HepG2 (cell line): Measurements from ENCODE around the gene ANAPC2. TPM values are rescaled to one million over a fixed set of nuclear protein-coding genes. Genes with fewer than 3 reads are reported as not detected.

ENCODE experiments used
- ATF7 ChIP-seq, 2 experiments: fragments of 450-650 bp in 1 of 2; sonication (generic) in 1 of 2; formaldehyde crosslinking in 1 of 2; IDR thresholded peaks; 2 replicates each; pipeline versions ENCODE4 v1.4.0 to v1.6.1; 2016 to 2020; ENCODE audit warnings: antibody characterized with exemption in 1 of 2, mild to moderate bottlenecking in 1 of 2, missing genetic modification reagents in 1 of 2
- ATF7-NPFF ChIP-seq: sonication (generic); formaldehyde crosslinking; IDR thresholded peaks from 2 replicates; pipeline ENCODE4 v1.8.1; 2023; ENCODE audit warnings: mild to moderate bottlenecking, low read depth, missing genetic modification reagents, moderate library complexity
- CREBL2 ChIP-seq: sonication (generic); formaldehyde crosslinking; IDR thresholded peaks from 2 replicates; pipeline ENCODE4 v1.8.1; 2023; ENCODE audit warnings: missing genetic modification reagents, mild to moderate bottlenecking, borderline replicate concordance
- FOSL2 ChIP-seq: sonication (generic); formaldehyde crosslinking; IDR thresholded peaks from 2 replicates; pipeline ENCODE4 v1.4.0; 2020; ENCODE audit warnings: missing genetic modification reagents
- NFYB ChIP-seq: sonication (generic); formaldehyde crosslinking; IDR thresholded peaks from 2 replicates; pipeline ENCODE4 v1.4.0; 2020; ENCODE audit warnings: missing genetic modification reagents
- PAX8 ChIP-seq: sonication (generic); formaldehyde crosslinking; IDR thresholded peaks from 2 replicates; pipeline ENCODE4 v1.8.0; 2022; ENCODE audit warnings: mild to moderate bottlenecking, missing genetic modification reagents, borderline replicate concordance
- RELA ChIP-seq: sonication (generic); formaldehyde crosslinking; IDR thresholded peaks from 2 replicates; pipeline ENCODE4 v1.4.0; 2020; ENCODE audit warnings: missing genetic modification reagents
- RERE ChIP-seq: IDR thresholded peaks from 2 replicates; pipeline ENCODE4 v1.6.1; 2016; ENCODE audit warnings: low read depth, missing genetic modification reagents, missing compliant biosample characterization
- SALL2 ChIP-seq: sonication (generic); formaldehyde crosslinking; IDR thresholded peaks from 2 replicates; pipeline ENCODE4 v1.8.1; 2023; ENCODE audit warnings: mild to moderate bottlenecking, missing genetic modification reagents, inconsistent platforms
- TEAD2 ChIP-seq: sonication (generic); formaldehyde crosslinking; IDR thresholded peaks from 2 replicates; pipeline ENCODE4 v1.9.0; 2021; ENCODE audit warnings: missing genetic modification reagents
- TFDP1 ChIP-seq: IDR thresholded peaks from 2 replicates; pipeline ENCODE4 v1.6.1; 2016; ENCODE audit warnings: missing compliant biosample characterization, missing genetic modification reagents, borderline replicate concordance
- ZBED4 ChIP-seq: sonication (generic); formaldehyde crosslinking; IDR thresholded peaks from 2 replicates; pipeline ENCODE4 v1.4.0; 2020; ENCODE audit warnings: missing genetic modification reagents, borderline replicate concordance
- ZFY ChIP-seq: sonication (generic); formaldehyde crosslinking; IDR thresholded peaks from 2 replicates; pipeline ENCODE4 v1.4.0; 2020; ENCODE audit warnings: missing genetic modification reagents
- ZNF501 ChIP-seq: sonication (generic); formaldehyde crosslinking; IDR thresholded peaks from 2 replicates; pipeline ENCODE4 v1.5.1; 2020; ENCODE audit warnings: mild to moderate bottlenecking, moderate library complexity, missing genetic modification reagents
- ZNF678 ChIP-seq: sonication (generic); formaldehyde crosslinking; IDR thresholded peaks from 2 replicates; pipeline ENCODE4 v1.4.0; 2020; ENCODE audit warnings: mild to moderate bottlenecking, missing genetic modification reagents
- ZNF737 ChIP-seq: sonication (generic); formaldehyde crosslinking; IDR thresholded peaks from 2 replicates; pipeline ENCODE4 v1.5.0; 2020; ENCODE audit warnings: missing genetic modification reagents, mild to moderate bottlenecking, borderline replicate concordance
- ZNF75D ChIP-seq: sonication (generic); formaldehyde crosslinking; IDR thresholded peaks from 2 replicates; pipeline ENCODE4 v1.8.1; 2023; ENCODE audit warnings: missing genetic modification reagents, mild to moderate bottlenecking, borderline replicate concordance
- polyA plus RNA-seq, 8 experiments: library from polyadenylated mRNA; depleted of rRNA in 3 of 8; stranded (reverse) in 7 of 8; unstranded in 1 of 8; fragments of >200 nt; fragmentation: Illumina TruSeq in 4 of 8; extraction: Trizol in 4 of 8; gene quantifications; 2 replicates each; pipeline versions ENCODE4 v1.2.1 to v1.2.3, GENCODE V29; 2011 to 2016; ENCODE audit warnings: low read depth in 4 of 8, missing spikeins in 1 of 8, mixed read lengths in 1 of 8; ENCODE audit not compliant: insufficient read depth in 1 of 8
- total RNA-seq, 5 experiments: library from RNA; depleted of rRNA; stranded (reverse); fragments of >200 nt; fragmentation: Illumina TruSeq; extraction: Trizol; gene quantifications; 2 replicates each; pipeline ENCODE4 v1.2.3, GENCODE V29; 2016; ENCODE audit warnings: low read depth in 1 of 5

The ANAPC2 gene
- total and polyA plus RNA-seq, 2 of the 13 experiments (the other 11 are each of a cell fraction or from before 2014, with no cell fraction given): 12.3 to 15.4 TPM

GRCh38 chr9:137217276-137218211, 29.2 kb upstream of the ANAPC2 start (continued):
- no peak for TF ChIP-seq ZNF737 (CRISPR knock-in tag)
- TF ChIP-seq CREBL2: peak; percentile 63; the same call in 1 of the 2 replicates
- peak; percentile 70 for TF ChIP-seq ATF7-NPFF (CRISPR knock-in tag)
- no peak for TF ChIP-seq ZBED4 (CRISPR knock-in tag)
- TF ChIP-seq ZFY (CRISPR knock-in tag): peak; percentile 60
- peak; percentile 40; the same call in 1 of the 2 replicates for TF ChIP-seq TFDP1 (CRISPR knock-in tag)
- TF ChIP-seq SALL2 (CRISPR knock-in tag): 0 out of 2 replicates have a peak, but pooled peaks have one; percentile 36
- TF ChIP-seq RERE (CRISPR knock-in tag): no peak
- TF ChIP-seq RELA (CRISPR knock-in tag): no peak
- 0 out of 2 replicates have a peak, but pooled peaks have one; percentile 13 for TF ChIP-seq ZNF501 (CRISPR knock-in tag)
- TF ChIP-seq PAX8: 0 out of 2 replicates have a peak, but pooled peaks have one; percentile 41
- TF ChIP-seq NFYB (CRISPR knock-in tag): no peak
- no peak for TF ChIP-seq ATF7 (IDR thresholded peaks at IDR 0.05)
- TF ChIP-seq ATF7 (CRISPR knock-in tag; IDR thresholded peaks at IDR 0.05): 0 out of 2 replicates have a peak, but pooled peaks have one; percentile 43
- TF ChIP-seq ZNF75D (CRISPR knock-in tag): no peak
- no peak for TF ChIP-seq ZNF678
- TF ChIP-seq TEAD2 (CRISPR knock-in tag): no peak
- TF ChIP-seq FOSL2 (CRISPR knock-in tag): no peak
